NOMO-1 (cell line): ENCODE data around the gene WBP1L.
A peak's percentile ranks its signal among the peaks of the same experiment; 100 is the strongest.
"Not testable (repeated sequence)": the region's sequence is repeated elsewhere in the genome, so short reads cannot be mapped to it uniquely, and the experiment has no call there.

Experiments used
- DNase-seq, 2 experiments: peaks; one replicate each; lab custom pipeline; 2025; ENCODE audit not compliant: unreplicated experiment in 2 of 2; lab: John Stamatoyannopoulos, UW

Gene WBP1L

DNA sequence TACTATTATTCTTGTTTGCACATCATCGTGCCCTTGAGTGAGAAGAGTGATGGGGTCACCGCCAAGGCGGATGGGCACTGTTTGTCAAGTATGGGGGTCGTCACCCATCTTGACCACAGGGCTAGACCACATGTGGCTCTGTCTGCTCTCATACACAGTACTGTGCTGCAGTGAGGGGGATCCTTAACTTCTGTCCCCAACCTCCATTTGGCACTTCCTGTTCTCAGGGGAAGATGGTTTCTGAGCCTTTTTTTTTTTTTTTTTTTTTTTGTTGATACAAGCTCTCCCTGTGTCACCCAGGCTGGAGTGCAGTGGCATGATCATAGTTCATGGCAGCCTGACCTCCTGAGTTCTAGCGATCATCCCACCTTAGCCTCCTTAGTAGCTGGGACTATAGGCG is 13.6 kb downstream of the WBP1L start:
- DNase-seq: no peak

DNA sequence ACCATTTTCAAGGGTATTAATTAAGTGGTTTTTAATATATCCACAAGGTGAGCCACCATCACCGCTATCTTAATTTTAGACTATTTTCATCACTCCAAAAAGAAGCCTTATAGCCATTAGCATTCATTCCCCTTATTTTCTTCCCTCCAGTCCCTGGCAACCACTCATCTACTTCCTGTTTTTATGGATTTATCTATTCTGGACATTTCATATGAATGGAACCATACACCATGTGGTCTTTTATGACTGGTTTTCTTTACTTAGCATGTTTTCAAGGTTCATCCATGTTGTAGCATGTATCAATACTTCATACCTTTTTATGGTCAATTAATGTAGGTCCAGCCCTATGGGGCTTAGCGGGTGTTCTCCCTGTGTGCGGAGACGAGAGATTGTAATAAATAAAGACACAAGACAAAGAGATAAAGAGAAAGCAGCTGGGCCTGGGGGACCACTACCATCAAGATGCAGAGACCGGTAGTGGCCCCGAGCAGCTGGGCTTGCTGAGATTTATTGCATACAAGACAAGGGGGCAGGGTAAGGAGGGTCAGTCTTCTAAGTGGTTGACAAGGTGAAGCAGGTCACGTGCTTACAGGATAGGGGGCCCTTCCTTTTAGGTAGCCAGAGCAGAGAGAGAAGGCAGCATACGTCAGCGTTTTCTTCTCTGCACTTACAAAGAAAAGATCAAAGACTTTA is 14.6 kb downstream of the WBP1L start:
- DNase-seq: no peak

DNA sequence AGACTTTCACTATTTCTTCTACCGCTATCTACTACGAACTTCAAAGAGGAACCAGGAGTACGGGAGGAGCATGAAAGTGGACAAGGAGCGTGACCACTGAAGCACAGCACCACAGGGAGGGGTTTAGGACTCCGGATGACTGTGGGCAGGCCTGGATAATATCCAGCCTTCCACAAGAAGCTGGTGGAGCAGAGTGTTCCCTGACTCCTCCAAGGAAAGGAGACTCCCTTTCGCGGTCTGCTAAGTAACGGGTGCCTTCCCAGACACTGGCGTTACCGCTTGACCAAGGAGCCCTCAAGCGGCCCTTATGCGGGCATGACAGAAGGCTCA is 15.2 kb downstream of the WBP1L start:
- not testable (repeated sequence) for DNase-seq

DNA sequence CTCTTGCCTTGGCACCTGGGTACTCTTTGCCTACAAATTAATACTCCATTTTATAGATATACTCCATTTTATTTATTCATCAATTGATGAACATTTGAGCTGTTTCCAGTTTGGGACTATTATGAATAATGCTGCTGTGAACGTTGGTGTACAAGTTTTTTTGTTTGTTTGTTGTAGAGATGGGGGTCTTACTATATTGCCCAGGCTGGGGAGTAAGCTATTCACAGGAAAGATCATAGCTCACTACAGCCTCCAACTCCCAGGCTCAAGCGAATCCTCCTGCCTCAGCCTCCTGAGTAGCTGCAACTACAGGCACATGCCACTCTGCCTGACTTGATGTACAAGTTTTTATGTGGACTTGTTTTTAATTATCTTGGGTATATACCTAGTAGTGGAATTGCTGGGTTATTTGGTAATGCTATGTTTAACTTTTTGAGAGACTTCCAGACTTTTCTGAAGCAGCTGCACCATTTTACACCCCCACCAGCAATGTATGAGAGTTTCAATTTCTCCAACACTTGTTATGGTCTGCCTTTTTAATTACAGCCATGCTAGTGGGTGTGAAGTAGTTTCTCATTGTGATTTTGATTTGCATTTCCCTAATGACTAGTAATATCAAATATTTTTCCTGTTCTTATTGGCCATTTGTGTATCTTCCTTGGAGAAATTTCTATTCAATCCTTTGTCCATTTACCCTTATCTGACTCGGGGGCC is 15.9 kb downstream of the WBP1L start:
- no peak for DNase-seq

DNA sequence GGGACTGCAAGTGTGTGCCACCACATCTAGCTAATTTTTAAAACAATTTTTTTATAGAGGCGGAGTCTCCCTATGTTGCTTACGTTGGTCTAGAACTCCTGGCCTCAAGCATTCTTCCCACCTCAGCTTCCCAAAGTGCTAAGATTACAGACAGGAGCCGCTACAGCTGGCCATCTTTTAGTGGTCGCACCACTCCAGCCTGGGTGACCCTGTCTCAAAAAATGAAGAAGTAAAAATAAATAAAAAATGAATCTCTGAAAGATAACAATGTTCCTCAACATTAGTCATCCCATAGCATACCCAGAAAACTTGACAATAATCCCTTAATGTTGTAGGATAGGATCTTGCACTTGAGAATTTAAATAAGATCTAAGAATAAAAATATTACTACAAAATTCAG is 18.2 kb downstream of the WBP1L start:
- no peak for DNase-seq

DNA sequence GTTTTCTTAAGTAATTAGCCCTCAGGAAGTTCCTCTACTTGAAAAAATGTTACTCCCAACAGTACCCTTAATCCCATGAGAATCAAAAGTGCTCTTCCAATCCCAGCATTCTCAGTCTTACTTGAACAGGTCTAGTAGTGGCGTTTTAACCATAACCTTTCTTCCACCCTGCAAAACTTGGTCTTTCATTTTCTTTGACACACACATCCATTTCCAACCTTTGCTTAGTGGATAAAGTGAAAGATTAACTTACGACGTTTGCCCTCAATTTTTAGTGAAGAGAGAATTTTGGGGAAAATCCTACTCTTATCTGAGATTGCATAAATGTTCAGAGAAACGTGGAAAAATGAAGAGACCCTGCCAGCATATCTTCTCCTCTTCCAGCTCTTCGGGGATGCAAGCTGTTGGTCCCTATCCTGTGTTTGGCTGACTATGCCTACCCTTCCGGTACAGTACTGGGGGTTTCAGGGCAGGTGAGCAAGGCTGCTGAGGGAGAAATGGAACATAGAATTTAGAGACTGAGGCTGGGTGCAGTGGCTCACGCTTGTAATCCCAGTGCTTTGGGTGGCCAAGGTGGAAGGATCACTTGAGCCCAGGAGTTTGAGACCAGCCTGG is 18.8 kb downstream of the WBP1L start:
- no peak for DNase-seq

DNA sequence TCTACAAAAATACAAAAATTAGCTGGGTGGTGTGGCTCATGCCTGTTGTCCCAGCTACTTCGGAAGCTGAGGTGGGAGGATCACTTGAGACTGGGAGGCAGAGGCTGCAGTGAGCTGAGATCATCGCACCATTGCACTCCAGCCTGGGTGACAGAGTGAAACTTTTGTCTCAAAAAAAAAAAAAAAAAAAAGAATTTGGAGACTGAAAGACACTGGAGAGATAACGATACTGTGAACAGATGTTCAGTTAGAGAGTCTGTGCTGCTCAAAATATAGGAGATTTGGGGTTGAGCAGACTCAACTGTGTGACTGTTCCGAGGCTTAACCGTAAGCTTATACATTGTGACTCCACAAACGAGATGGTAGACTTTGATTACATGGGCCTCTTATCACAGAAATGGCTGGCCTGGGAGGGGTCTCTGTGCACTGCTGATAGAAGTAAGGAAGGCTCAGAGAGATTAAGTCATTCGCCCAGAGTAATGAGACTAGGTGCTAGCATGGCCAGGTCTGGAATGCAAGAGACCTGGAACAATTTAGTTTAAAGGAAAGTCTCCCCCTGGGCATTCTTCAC is 19.4 kb downstream of the WBP1L start:
- DNase-seq: no peak

DNA sequence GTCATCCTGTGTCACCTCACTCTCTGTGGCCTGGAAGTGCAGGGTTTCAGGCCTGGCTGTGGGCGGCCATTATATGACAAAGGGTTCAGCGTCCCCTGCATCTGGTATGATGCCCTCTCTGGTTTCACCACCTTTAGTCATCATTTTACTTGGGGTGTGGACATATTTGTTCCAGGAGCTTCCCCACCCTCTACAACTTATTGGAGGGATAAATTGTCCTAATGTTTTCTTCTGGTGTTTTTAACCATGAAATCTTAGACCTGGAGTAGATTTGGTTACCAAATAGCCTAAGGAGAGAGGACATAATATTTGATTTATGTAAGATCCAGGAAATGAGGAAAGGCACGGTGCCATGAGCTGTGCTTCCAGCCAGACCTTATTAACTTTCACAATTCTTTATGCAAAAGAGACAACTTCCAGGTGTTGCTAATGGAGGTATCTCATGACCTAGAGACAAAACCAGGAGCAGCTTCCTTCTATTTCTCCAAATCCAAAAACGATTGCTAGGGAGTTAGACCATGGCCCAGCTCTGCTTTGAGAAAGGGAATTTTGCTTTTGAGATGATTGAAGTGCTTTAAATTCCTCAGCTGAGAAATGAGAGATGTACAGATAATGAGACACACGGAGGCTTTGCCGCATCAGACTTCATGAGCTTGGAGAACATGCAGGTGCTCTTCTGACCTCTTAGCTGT is 20.9 kb downstream of the WBP1L start:
- DNase-seq: no peak

DNA sequence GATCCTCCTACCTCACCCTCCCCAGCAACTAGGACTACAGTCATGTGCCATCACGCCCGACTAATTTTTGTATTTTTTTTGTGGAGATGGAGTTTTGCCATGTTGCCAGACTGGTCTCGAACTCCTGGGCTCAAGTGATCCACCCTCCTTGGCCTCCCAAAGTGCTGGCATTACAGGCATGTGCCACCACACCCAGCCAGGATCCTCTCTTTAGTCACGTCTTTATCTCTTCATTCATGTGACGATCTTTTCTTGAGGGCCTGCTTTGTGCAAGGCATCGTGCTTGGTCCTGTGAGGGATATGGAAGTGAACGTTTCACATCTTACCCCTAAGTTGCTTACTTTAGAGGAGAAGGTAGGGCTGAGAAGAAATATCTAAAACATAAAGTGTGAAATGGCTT is 21.6 kb downstream of the WBP1L start:
- no peak for DNase-seq

DNA sequence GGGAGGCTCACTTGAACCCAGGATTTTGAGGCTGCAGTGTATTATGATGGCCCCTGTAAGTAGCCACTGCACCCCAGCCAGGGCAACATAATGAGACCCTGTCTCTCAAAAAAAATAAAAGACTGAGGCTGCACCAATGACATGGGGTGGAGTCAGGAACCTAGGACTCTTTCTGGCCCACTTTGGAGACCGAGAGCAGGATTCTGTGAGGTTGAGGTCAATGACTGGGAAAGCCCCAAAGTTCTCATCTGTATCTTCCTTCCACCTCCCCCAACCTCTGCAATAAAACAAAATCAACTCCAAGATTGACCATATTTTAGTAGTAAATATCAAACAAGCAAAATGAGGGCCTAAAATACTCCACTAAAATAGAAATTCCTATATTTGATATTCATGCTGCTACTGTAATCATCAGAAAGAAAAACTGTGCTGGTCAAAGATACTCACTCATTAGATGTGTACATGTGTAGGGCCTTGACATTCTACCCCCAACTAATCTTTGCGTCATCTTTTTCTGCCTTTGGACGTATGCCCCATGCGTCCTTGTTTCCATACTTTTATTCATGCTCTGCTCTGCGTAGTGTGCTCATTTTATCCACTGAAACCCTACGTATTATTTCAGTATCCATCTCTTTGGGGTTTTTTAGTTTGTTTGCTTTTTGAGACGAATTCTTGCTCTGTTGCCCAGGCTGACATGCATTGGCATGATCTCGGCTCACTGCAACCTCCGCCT is 23.8 kb downstream of the WBP1L start:
- no peak for DNase-seq

DNA sequence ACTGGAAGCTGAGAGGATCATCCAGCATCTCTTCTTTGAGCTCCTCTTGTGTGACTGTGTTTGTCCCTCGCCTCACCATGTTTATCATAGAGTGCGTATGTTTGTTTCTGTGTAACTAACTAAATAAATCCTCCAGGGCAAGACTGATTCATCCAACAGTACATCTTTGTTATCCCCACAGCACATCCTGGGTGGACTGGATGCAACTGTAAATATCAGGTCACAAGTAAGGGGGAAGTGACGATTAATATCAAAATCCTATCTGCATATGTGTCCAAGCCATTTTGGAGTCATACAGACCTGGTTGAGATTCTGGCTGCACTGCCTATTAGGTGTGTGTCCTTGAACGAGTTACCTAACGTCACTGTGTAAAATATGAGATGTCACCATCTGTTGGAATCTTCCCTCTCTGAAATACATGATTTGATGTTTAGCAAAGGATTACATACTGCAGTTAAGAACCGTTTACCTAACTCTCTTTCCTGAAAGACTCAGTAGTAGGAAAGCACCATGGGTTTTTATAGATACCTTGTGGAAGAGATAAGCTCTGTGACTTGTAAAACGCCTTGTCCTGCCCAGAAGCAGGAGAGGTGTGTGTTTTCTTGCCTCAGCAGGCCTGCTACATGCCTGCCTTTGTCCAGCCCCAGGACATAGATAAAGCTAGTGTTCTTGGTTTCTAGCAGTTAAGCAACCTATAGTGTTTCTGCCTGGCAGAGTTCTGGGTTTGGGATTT is 25.8 kb downstream of the WBP1L start:
- no peak for DNase-seq

DNA sequence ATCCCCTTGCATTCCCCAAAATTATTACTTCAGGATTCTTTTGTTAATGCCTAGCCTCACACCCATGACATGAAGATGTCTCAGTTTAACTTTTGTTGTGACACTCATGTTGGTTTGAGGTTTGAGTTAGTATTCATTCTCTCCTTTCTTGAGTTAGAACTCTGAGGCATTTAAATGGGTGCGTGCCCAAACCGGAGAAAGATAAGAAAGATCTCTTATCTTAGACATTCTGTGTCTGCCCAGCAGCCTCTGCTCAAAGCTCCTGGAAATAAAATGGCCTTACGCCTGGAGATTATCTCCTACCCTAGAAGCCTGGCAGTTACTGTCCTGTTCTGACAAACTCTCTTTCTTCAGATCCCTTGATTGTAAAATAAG is 26.3 kb downstream of the WBP1L start:
- DNase-seq: no peak

DNA sequence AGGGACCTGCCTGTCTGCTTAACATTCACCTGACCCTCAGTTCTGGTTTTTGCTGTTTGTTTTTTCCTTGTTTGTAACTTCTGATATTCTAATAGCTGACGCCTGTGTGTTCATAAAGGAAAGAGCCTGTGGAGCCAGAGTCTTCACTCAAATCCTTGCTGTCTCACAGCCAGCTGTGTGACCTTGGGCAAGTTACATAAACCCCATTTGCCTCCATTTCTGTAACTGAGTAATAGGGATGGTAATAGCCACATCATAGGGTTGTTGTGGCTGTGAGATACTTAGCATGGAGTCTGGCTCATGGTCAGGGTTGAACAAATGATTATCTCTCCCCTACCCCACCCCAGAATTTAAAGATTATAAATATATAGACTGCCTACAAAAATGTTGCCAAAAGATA is 27.0 kb downstream of the WBP1L start:
- no peak for DNase-seq

DNA sequence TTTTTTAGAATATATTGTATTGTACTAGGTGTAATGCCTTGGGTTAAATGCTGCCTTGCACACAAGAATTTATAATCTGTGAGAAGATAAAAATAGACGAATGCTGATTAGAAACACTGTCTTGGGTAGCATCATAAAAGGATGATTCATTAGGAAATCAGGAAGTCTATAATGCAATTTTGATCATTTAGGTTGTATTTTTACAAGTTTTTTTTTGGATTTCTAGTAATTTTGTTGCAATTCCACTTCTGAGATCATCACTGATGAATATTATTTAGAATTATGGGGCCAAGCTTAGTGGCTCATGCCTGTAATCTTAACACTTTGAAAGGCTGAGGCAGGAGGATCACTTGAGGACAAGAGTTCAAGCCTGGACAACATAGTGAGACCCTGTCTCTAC is 29.6 kb downstream of the WBP1L start:
- no peak for DNase-seq

DNA sequence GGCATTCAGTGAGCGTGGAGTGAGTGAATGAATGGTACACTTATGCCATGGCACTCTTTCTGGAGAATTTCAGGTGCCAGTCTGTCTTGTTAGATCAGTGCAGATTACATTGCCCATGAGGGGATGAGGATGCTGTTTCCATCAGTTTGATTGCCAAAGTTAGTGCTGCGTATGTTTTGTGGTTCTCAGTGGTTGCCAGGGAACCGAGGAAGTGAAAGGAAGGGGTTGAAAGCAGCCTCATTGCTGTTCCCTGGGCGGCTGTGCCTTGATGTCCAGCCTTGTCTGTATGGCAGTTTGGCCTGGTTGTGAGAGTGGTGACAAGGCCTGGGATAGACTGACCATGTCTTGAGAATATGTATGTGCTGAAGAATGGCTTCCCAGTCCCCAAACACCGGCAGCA is 30.2 kb downstream of the WBP1L start:
- DNase-seq: peak; percentile 41 to 51

DNA sequence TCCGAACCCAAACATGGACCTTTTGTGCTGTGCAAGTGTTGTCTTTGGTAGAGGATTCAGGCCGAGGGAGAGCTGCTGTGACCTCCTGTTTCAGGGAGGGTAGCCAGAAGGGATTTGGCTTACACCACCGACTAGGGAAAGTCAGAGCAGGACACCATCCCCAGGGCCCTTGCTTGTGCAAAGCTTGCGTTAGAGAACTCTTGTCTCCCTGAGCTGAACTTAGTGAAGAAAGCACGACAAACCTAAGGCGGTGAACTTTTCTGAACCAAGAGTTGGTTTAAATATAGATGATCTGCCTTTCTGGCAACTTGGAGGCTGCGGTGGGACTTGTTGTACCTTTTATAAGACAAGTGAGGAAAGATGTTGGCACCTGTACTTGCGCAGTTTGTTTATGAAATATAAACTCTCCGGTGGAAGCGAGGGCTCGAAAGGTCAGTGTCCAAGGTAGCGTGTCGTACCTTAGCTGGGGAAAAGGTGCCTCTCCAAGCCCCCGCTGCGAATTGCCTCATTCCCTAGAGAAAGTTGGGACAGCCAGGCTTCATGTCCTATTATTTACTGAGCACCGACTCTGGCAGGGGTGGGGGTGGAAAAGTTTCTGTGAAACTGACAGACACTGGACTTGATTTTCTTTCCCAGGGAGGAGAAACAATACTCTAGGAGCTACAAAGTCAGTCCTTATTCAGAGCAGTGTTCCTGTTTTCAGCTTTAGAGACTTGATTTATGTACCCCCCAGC is 31.6 kb downstream of the WBP1L start:
- no peak for DNase-seq

DNA sequence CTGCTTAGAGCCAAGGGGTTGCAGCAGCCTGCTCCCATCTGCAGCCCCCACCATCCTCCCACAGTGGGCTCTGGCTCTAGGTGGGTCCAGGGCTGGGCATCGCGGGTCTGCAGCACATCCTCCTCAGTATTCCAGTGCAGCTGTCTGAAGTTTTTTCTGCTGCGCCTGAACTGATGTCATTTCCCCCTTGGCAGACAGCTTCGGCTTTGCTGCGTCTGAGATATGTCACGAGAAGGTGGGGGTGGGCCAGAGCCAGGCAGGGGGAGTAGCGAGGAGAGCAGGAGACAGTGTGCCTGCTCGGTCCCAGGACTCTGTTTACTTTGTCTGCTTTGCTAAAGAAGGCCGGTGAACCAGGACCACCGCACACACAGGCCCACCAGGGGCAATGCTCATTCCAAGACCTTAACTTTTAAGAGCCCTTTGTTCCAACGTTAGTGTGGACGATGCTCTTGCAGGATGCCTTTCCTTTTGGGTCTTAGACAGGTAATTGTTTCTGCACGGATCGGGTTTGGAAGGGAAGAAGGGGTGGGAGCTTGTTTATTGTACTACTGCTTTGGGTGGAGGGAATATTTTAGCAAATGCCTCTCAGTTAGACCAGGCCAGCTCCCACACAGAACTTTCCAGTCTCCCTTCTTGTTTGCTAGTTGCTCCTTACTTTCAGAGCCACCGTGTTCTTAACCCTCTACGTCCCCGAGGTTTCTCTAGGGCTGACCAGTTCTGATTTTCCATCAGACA is 32.4 kb downstream of the WBP1L start:
- no peak for DNase-seq

DNA sequence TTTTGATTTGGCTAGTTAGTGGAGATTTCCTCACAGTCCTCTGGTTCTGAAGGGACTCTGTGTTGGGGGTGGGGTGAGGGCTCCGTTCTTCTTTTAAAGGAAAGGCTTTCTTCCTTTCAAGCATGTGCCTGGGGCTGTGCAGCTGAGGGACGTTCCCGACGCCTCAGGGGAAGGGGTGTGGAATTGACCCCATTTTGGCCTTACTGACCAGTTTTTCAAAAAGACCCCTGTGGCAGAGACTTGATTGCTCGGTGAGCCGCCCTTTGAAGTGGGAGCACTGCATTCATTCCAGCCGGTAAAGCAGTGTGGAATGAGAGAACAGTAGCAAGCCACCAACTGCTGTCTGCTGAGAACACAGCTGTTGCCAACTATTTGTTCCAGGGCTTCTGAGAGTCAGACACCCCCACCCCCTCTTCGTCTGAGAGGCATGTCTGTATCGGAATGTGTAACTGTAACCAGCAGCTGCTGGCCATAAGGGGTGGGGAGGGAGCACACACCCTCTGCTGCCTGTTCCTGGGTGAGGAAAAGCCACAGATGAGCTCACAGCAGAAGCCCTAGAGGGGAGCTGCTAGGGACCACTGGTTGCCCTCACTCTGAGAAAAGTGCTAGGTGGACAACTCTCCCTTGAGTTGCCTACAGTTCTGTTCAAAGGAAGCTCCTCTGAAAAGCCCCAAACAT is 33.2 kb downstream of the WBP1L start:
- no peak for DNase-seq
